SH-SY5Y (cell line): ENCODE results near the gene SEC14L6.

Experiments used
- GATA2 ChIP-seq: IDR thresholded peaks from 2 replicates; pipeline ENCODE4 v1.6.1; 2011; ENCODE audit warnings: mild to moderate bottlenecking, low read depth, low read length
- GATA3 ChIP-seq: IDR thresholded peaks from 2 replicates; pipeline ENCODE4 v1.6.1; 2011; ENCODE audit warnings: low read depth, mild to moderate bottlenecking, low read length, moderate library complexity

GRCh38 chr22:30495041-30495784 is 51.3 kb downstream of the SEC14L6 start:
- no peak for TF ChIP-seq GATA2
- no peak for TF ChIP-seq GATA3
